ENCODE measurements around the gene SLC13A3. TPM values are rescaled to one million over a fixed set of nuclear protein-coding genes. Genes with fewer than 3 reads are reported as not detected.

The SLC13A3 gene
- total and polyA plus RNA-seq, 2 of the 4 experiments (the other 2 are of a cell fraction), result 2.5 to 4.2 TPM

GRCh38 chr20:46587986-46588385 lies 63.3 kb downstream of the SLC13A3 start:
- no peak overlapping the region for H2BK20ac ChIP-seq (ENCODE audit: low read depth, low read length)
- 50% methylated on average over 2 of the region's 7 CpGs; no CpG with 5 or more reads in 1 of the 2 experiments for WGBS, 2 experiments (ENCODE audit: extremely low coverage in 2 of 2, insufficient read length in 1 of 2)
- no peak for ATAC-seq (ENCODE audit: low read depth)
- no peak overlapping the region for H3K4me2 ChIP-seq (ENCODE audit: low read depth, low read length)
- POLR2A ChIA-PET (ENCODE audit: unreplicated experiment), result no interaction called here
- no peak overlapping the region for H3K14ac ChIP-seq (replicated peaks; ENCODE audit: low read depth, low read length)
- no peak overlapping the region for H4K91ac ChIP-seq (ENCODE audit: insufficient read depth, low read depth, low read length)
- no peak overlapping the region for H4K8ac ChIP-seq (ENCODE audit: low read depth in 2 of 2, low read length in 2 of 2)
- dilution Hi-C loops (cut with HindIII; ENCODE audit: low sequenced_read_pairs, unreplicated experiment) (no loop called here), intact Hi-C loops (cut with micrococcal nuclease) (no loop called here), in situ Hi-C loops (cut with MboI; ENCODE audit: low sequenced_read_pairs) (no loop called here)
- no peak overlapping the region for H2BK5ac ChIP-seq (ENCODE audit: low read depth, low read length, poor library complexity, severe bottlenecking)
- CTCF ChIA-PET, result no interaction called here
- no peak overlapping the region for H3K9ac ChIP-seq (ENCODE audit: low read depth, low read length)
- no peak overlapping the region for H3K27ac ChIP-seq (ENCODE audit: insufficient read depth, low read length)
- no peak overlapping the region for H3K4ac ChIP-seq (ENCODE audit: low read depth, low read length)
- no peak overlapping the region for H3K56ac ChIP-seq (ENCODE audit: extremely low read depth, insufficient read depth, low read length)
- H3K18ac ChIP-seq (ENCODE audit: low read depth, low read length), result no peak overlapping the region
- BruUV-seq (replicated peaks), result no TSS peak
- H3K4me3 ChIP-seq (ENCODE audit: insufficient read depth, low read depth, low read length), result no peak overlapping the region
- H4K5ac ChIP-seq (ENCODE audit: low read depth, low read length), result no peak overlapping the region
- DNase-seq, result no peak
- H2AFZ ChIP-seq (replicated peaks; ENCODE audit: low read length, poor library complexity), result no peak overlapping the region
- H3K79me1 ChIP-seq (ENCODE audit: low read depth in 1 of 2, low read length in 2 of 2), result no peaks in the 10 kb centered on the region
- no peaks in the 10 kb centered on the region for H3K27me3 ChIP-seq (ENCODE audit: control insufficient read depth, insufficient read depth, low read length)
- H3K23ac ChIP-seq (ENCODE audit: low read depth, low read length), result no peak overlapping the region
- no peak for TF ChIP-seq RAD21 (IDR thresholded peaks at IDR 0.05; ENCODE audit: low read length)
- TF ChIP-seq NFE2L2 (IDR thresholded peaks at IDR 0.05; ENCODE audit: low read depth, low read length), result no peak
- TF ChIP-seq CEBPB (IDR thresholded peaks at IDR 0.05; ENCODE audit: low read depth, low read length), result no peak
- TF ChIP-seq RFX5 (IDR thresholded peaks at IDR 0.05; ENCODE audit: low read depth, low read length), result no peak
- TF ChIP-seq CHD1 (IDR thresholded peaks at IDR 0.05; ENCODE audit: low read depth, low read length), result no peak
- no peak for TF ChIP-seq BHLHE40 (IDR thresholded peaks at IDR 0.05; ENCODE audit: low read depth, low read length)
- no peak for TF ChIP-seq MAFK (IDR thresholded peaks at IDR 0.05; ENCODE audit: low read depth, low read length)
- TF ChIP-seq POLR2A (IDR thresholded peaks at IDR 0.05; ENCODE audit: low read depth, low read length), result no peak
- no peak overlapping the region for H2AK5ac ChIP-seq (ENCODE audit: low read depth, low read length)
- no peaks in the 10 kb centered on the region for H3K36me3 ChIP-seq (ENCODE audit: control insufficient read depth, insufficient read depth, low read length)
- H2BK15ac ChIP-seq (ENCODE audit: low read depth, low read length), result no peak overlapping the region
- H2BK120ac ChIP-seq (ENCODE audit: low read depth, low read length), result no peak overlapping the region
- H3K9me3 ChIP-seq (ENCODE audit: control insufficient read depth, insufficient read depth, low read length), result no peaks in the 10 kb centered on the region
- no peaks in the 10 kb centered on the region for H3K4me1 ChIP-seq (ENCODE audit: control insufficient read depth, insufficient read depth, low read length)
- H2AK9ac ChIP-seq (replicated peaks; ENCODE audit: low read depth, low read length, poor library complexity), result no peak overlapping the region
- no peaks in the 10 kb centered on the region for H3K9me1 ChIP-seq (ENCODE audit: insufficient read depth, low read length)
- no peaks in the 10 kb centered on the region for H4K20me1 ChIP-seq (ENCODE audit: insufficient read depth, low read length)
